C4-2B (cell line): ENCODE results near the gene RPH3AL.

Experiments used
- ZFX ChIP-seq: fragments of 450-650 bp; IDR thresholded peaks from 2 replicates; pipeline ENCODE4 v1.6.1; 2017
- TF ChIP-seq, protein P1 (sequence below): fragments of 450-650 bp; conservative IDR thresholded peaks from 2 replicates; pipeline ENCODE4 v1.5.1; 2017; ENCODE audit warnings: mild to moderate bottlenecking

DNA sequence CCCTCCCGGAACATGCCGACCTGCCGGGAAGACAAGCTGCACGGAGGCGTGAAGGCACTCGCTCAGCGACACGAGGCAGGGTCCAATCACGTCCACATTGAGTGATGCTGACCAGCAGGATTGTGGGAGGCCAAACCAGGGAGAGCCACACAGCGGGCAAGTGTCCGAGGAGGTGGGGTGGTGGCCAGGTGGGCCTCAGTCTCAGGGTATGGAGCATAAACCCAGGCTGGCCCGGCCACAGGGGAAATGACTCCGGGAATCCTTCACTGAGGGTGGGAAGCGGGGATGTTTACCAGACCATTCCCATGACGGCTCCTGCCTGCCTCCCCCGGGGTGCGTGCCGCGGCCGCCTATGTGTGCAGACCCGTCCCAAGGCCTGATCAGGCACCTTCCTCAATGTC is 62.5 kb downstream of the RPH3AL start:
- TF ChIP-seq, protein P1, sequence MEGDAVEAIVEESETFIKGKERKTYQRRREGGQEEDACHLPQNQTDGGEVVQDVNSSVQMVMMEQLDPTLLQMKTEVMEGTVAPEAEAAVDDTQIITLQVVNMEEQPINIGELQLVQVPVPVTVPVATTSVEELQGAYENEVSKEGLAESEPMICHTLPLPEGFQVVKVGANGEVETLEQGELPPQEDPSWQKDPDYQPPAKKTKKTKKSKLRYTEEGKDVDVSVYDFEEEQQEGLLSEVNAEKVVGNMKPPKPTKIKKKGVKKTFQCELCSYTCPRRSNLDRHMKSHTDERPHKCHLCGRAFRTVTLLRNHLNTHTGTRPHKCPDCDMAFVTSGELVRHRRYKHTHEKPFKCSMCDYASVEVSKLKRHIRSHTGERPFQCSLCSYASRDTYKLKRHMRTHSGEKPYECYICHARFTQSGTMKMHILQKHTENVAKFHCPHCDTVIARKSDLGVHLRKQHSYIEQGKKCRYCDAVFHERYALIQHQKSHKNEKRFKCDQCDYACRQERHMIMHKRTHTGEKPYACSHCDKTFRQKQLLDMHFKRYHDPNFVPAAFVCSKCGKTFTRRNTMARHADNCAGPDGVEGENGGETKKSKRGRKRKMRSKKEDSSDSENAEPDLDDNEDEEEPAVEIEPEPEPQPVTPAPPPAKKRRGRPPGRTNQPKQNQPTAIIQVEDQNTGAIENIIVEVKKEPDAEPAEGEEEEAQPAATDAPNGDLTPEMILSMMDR, result no peak
- TF ChIP-seq ZFX, result no peak
